KMS-11 (cell line): Measurements from ENCODE around the gene AP2B1.

Source experiments
- H2AFZ ChIP-seq: fragments of 200-600 bp; sonication (generic); 2 replicates; pipeline ENCODE4 v1.6.1; 2016; ENCODE audit warnings: antibody characterized with exemption, mixed run types, low read depth
- H3K27ac ChIP-seq: fragments of 200-600 bp; sonication (generic); 2 replicates; pipeline ENCODE4 v1.6.1; 2016; ENCODE audit warnings: mild to moderate bottlenecking, mixed run types
- H3K27me3 ChIP-seq: fragments of 200-600 bp; sonication (generic); 2 replicates; pipeline ENCODE4 v1.6.1; 2017; ENCODE audit warnings: mild to moderate bottlenecking, low read depth, mixed run types, moderate library complexity; ENCODE audit not compliant: insufficient read depth
- H3K36me3 ChIP-seq: fragments of 200-600 bp; sonication (generic); 2 replicates; pipeline ENCODE4 v1.6.1; 2017; ENCODE audit warnings: mild to moderate bottlenecking, mixed run types; ENCODE audit not compliant: insufficient read depth
- H3K4me1 ChIP-seq: fragments of 200-600 bp; sonication (generic); 2 replicates; pipeline ENCODE4 v1.6.1; 2016; ENCODE audit warnings: mild to moderate bottlenecking, low read depth, mixed run types; ENCODE audit not compliant: poor library complexity, severe bottlenecking
- H3K4me2 ChIP-seq: fragments of 200-600 bp; sonication (generic); 2 replicates; pipeline ENCODE4 v1.7.0; 2016; ENCODE audit warnings: mild to moderate bottlenecking, mixed run types
- H3K4me3 ChIP-seq: fragments of 200-600 bp; sonication (generic); IDR thresholded peaks from 2 replicates; pipeline ENCODE4 v1.6.1; 2017; ENCODE audit warnings: low read depth, low read length, mixed read lengths; ENCODE audit not compliant: insufficient read depth
- H3K79me2 ChIP-seq: fragments of 200-600 bp; sonication (generic); 2 replicates; pipeline ENCODE4 v1.6.1; 2016; ENCODE audit warnings: low read depth, mixed run types; ENCODE audit not compliant: insufficient read depth
- H3K9ac ChIP-seq: fragments of 200-600 bp; sonication (generic); 2 replicates; pipeline ENCODE4 v1.6.1; 2016; ENCODE audit warnings: mild to moderate bottlenecking, mixed run types
- H4K20me1 ChIP-seq: fragments of 200-600 bp; sonication (generic); 2 replicates; pipeline ENCODE4 v1.6.1; 2016; ENCODE audit warnings: mild to moderate bottlenecking, mixed run types; ENCODE audit not compliant: insufficient read depth
- CTCF ChIP-seq: fragments of 200-600 bp; sonication (generic); conservative IDR thresholded peaks from 2 replicates; pipeline ENCODE4 v1.6.1; 2017; ENCODE audit warnings: low read depth, mild to moderate bottlenecking, antibody characterized with exemption, low read length, moderate library complexity, mixed read lengths

AP2B1 gene

GRCh38 chr17:35630530-35631148, 43.5 kb downstream of the AP2B1 start:
- Histone ChIP-seq H2AFZ (no peak overlapping the region), H3K4me1 (no peaks in the 10 kb centered on the region), H3K79me2 (no peaks in the 10 kb centered on the region), H3K27me3 (no peaks in the 10 kb centered on the region), H3K4me2 (no peak overlapping the region), H3K4me3 (no peak overlapping the region), H4K20me1 (no peaks in the 10 kb centered on the region), H3K27ac (no peak overlapping the region), H3K9ac (no peak overlapping the region), H3K36me3 (no peaks in the 10 kb centered on the region)
- TF ChIP-seq CTCF, result no peak

DNA sequence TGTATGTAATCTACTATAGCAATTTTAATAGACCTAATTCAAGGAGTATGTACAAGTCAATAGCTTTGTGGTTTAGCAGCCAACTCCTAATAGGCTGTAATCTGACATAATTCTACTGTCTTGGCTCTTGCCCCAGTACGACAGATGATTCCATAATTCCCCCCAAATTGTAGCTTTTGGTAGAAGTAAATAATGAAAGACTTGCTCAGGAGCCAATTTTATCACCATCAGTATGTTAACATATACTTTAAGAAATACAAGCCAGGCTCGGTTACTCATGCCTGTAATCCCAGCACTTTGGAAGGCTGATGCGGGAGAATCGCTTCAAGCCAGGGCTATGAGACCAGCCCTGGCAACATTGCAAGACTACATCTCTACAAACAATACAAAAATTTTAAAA, 53.9 kb downstream of the AP2B1 start:
- TF ChIP-seq CTCF, result no peak
- H3K9ac ChIP-seq, result no peak overlapping the region
- H4K20me1 ChIP-seq, result no peaks in the 10 kb centered on the region
- H3K79me2 ChIP-seq, result no peaks in the 10 kb centered on the region
- H3K27ac ChIP-seq, result no peak overlapping the region
- H3K4me3 ChIP-seq, result no peak overlapping the region
- H3K36me3 ChIP-seq, result no peaks in the 10 kb centered on the region
- H3K27me3 ChIP-seq, result no peaks in the 10 kb centered on the region
- H3K4me1 ChIP-seq, result no peaks in the 10 kb centered on the region
- H2AFZ ChIP-seq, result no peak overlapping the region
- no peak overlapping the region for H3K4me2 ChIP-seq

GRCh38 chr17:35645923-35646322, 58.8 kb downstream of the AP2B1 start:
- Histone ChIP-seq H3K27ac (no peak overlapping the region), H2AFZ (no peak overlapping the region), H3K27me3 (no peaks in the 10 kb centered on the region), H4K20me1 (no peaks in the 10 kb centered on the region), H3K4me2 (no peak overlapping the region), H3K79me2 (no peaks in the 10 kb centered on the region), H3K4me3 (no peak overlapping the region), H3K9ac (no peak overlapping the region), H3K36me3 (no peaks in the 10 kb centered on the region), H3K4me1 (no peaks in the 10 kb centered on the region)
- TF ChIP-seq CTCF, result no peak

GRCh38 chr17:35651467-35651866, 64.3 kb downstream of the AP2B1 start:
- no peaks in the 10 kb centered on the region for H4K20me1 ChIP-seq
- no peaks in the 10 kb centered on the region for H3K4me1 ChIP-seq
- H3K4me2 ChIP-seq, result no peak overlapping the region
- TF ChIP-seq CTCF, result no peak
- H3K79me2 ChIP-seq, result no peaks in the 10 kb centered on the region
- H3K36me3 ChIP-seq, result no peaks in the 10 kb centered on the region
- no peak overlapping the region for H3K4me3 ChIP-seq
- H2AFZ ChIP-seq, result no peak overlapping the region
- no peak overlapping the region for H3K9ac ChIP-seq
- no peaks in the 10 kb centered on the region for H3K27me3 ChIP-seq
- H3K27ac ChIP-seq, result no peak overlapping the region
